Subcutaneous adipose tissue (tissue), 4 donors: ENCODE results near the gene NECTIN4. TPM values are rescaled to one million over a fixed set of nuclear protein-coding genes. Genes with fewer than 3 reads are reported as not detected.

Source experiments
- total RNA-seq, 4 donors: library from RNA; depleted of rRNA; stranded (reverse); fragments of >200 nt; gene quantifications; one replicate each; pipeline ENCODE4 v1.1.0, GENCODE V29; 2016
- TF ChIP-seq, protein P1 (sequence below): fragments of 450-650 bp; IDR thresholded peaks from one replicate; pipeline ENCODE4 v1.5.1; 2016; ENCODE audit warnings: low read depth, mild to moderate bottlenecking, control low read depth, antibody characterized with exemption, moderate library complexity

Gene NECTIN4
- total RNA-seq, 4 donors from 2014 or later = 0.22 to 2.4 TPM; not detected in 2

GRCh38 chr1:161039546-161039945, 49.8 kb downstream of the NECTIN4 start:
- TF ChIP-seq, protein P1, sequence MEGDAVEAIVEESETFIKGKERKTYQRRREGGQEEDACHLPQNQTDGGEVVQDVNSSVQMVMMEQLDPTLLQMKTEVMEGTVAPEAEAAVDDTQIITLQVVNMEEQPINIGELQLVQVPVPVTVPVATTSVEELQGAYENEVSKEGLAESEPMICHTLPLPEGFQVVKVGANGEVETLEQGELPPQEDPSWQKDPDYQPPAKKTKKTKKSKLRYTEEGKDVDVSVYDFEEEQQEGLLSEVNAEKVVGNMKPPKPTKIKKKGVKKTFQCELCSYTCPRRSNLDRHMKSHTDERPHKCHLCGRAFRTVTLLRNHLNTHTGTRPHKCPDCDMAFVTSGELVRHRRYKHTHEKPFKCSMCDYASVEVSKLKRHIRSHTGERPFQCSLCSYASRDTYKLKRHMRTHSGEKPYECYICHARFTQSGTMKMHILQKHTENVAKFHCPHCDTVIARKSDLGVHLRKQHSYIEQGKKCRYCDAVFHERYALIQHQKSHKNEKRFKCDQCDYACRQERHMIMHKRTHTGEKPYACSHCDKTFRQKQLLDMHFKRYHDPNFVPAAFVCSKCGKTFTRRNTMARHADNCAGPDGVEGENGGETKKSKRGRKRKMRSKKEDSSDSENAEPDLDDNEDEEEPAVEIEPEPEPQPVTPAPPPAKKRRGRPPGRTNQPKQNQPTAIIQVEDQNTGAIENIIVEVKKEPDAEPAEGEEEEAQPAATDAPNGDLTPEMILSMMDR = no peak

DNA sequence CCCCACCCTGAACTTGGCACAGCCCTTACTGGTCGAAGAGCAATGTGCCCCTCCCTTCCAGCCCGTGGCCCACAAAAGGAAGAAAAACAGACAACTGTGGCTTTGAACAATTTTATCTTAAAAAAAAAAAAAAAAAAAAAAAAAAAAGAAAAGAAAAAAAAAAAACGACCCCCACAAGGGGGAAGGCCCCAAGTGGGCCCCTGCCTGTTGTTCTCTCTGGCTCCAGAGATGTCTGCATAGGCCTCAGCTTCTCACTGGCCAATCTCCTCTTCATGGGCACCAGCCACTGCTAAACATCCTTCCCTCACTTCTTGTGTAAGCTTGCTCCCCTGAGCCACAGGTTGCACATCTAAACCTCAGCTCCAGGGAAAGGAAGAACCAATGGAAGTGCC, 50.2 kb downstream of the NECTIN4 start:
- TF ChIP-seq, protein P1 = no peak

DNA sequence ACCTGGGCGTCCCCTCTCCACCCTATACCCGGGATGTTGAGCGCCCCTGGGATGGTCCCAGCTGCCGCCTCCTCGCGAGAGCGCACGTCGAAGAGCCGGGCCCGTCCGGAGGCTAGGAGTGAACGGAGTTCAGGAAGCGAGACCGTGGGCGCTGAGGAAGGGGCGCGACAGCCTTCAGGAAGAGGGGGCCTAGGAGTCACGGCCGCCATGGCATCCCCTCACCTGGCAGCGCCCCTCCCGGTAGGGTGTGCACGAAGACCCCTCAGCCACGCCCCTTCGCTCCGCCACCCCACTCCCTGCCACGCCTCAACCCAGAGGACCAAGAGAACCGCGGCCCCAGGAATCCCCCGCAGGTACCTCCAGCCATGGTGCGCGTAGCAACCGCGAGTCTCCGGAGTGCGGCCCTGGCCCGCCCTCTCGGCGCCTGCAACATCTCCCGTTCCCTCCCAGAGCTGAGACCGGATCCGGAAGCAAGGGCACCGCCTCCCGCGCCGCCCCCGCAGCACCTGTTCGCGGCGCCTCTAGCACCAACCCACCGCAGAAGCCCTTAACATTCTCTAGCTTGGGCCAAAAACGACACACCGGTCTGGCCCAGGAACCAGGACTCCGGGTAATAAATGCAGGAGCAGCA, 50.7 kb downstream of the NECTIN4 start, which contains the start of gene TSTD1:
Gene TSTD1 (minus strand): TSS at position 442 of the 631 bp plus-strand sequence. CDS start 75 bp downstream, at position 367.
- TF ChIP-seq, protein P1 = no peak

GRCh38 chr1:161037661-161038522, 51.5 kb downstream of the NECTIN4 start:
- TF ChIP-seq, protein P1 = no peak

- TF ChIP-seq, protein P1 = no peak
Measured at GRCh38 chr1:161033751-161034150, 55.6 kb downstream of the NECTIN4 start.

DNA sequence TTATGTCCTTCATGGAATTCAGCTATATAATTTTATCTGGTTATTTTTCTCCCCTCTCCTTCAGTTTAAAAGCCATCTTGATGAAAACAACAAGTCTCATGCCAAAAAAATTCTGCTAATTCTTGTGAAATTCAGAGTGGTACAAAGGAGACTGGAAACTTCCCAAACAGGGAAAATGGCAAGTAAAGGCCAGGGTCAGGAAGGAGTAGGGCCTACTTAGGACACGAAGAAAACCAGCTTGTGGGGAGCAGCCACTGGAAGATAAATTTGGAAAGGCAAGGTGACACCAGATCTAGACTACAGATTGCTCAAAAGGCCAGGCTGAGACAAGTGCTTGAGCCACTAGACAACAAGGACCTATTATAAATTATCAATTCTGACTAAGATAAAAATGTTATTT, 56.9 kb downstream of the NECTIN4 start:
- TF ChIP-seq, protein P1 = no peak

DNA sequence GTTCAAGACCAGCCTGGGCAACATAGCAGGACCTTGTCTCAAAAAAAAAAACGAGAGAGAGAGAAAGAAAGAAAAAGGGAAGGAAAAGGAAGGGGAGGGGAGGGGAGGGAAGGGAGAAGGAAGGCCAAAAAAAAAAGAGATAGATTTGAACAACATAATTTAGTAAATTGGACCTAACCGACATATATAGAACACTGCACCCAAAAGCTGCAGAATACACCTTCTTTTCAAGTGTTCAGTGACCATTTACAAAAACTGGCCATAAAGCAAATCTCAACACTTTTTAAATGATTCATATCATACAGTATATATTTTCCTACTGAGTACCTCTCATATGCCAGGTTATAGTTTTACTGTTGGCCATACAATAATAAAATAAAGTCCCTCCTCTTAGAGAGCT, 57.5 kb downstream of the NECTIN4 start:
- TF ChIP-seq, protein P1 = no peak
